ENCODE results near the gene TMEM89. TPM values are rescaled to one million over a fixed set of nuclear protein-coding genes. Genes with fewer than 3 reads are reported as not detected.

TMEM89 gene
- total RNA-seq, 2 donors from 2014 or later: not detected

DNA sequence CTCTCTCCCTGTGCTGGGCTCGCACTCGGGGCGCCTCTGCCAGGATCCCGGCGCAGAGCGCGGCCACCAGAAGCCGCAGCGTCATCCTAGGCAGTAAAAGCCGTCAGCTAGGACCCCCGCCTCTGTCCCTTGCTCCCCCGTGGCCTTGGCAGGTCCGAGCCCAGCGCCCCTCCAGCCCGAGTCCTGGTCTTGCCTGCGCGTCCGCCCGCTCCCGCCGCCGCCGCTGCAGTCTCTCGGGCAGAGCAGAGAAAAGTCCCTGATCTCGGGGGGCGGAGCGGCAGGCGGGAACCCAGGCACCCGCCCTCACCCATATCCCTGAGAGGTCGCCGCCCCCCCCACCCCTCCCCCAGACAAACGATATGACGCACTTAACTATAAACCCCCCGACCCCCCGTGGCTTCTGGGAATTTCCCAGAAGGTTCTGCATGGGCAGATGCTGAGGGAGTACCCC is 26.5 kb downstream of the TMEM89 start, which contains the start of gene COL7A1:
Gene COL7A1, minus strand, starts transcription at position 255 of the 451 bp plus-strand sequence. Its CDS starts 170 bp downstream, at position 85.
- DNase-seq: no peak
- ATAC-seq: peak; percentile 7 to 24
- intact Hi-C loops (cut with DNase I): no loop called here

DNA sequence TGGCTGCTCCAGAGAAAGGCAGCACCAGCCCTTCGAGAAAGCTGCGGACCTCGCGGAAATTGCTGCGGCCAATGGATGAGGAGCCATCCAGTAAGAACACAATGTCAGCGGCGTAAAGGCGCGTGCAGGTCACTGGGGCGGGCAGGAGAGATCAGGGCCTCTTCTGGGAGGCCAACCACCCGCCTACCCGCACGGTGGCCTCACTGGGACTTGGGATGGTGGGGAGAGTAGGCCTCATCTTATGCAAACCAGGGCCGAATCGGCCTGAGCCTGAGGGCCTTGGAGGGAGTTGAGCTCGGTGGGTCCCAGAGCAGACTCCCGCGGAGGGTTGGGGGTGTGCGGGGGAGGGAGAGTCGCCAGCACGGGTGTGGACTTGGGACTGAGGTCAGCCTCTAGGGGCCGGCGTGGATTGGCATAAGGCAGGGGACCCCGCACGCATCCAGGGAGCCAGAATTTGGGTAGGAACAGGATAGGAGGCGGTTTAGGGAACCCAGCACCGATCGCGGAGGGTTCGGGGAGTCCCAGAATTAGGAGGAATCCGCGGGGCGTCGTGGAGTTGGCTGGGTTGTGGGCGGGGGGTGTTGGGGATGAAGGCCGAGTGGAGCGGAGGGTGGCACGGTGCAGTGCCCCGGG is 27.0 kb downstream of the TMEM89 start:
- ATAC-seq (no peak), DNase-seq (no peak)
- intact Hi-C loops (cut with DNase I): no loop called here

DNA sequence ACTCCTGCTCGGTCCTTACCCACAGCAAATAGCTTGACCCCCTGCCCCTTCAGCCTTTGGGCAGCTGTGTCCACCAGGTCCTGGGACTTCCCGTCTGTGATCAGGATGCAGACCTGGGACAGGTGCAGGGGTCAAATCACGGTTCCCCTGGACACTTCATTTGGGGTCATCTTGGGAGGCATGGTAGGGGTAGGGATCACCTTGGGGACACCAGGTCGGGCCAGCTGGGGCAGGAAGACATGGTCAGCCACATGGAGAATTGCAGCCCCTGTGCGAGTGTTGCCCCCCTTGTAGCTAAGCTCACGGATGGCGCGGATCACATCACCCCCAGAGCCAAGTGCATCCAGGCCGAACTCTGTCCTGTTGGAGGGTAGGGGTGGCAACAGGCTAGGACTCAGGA is 28.2 kb downstream of the TMEM89 start:
- intact Hi-C loops (cut with DNase I): no loop called here

DNA sequence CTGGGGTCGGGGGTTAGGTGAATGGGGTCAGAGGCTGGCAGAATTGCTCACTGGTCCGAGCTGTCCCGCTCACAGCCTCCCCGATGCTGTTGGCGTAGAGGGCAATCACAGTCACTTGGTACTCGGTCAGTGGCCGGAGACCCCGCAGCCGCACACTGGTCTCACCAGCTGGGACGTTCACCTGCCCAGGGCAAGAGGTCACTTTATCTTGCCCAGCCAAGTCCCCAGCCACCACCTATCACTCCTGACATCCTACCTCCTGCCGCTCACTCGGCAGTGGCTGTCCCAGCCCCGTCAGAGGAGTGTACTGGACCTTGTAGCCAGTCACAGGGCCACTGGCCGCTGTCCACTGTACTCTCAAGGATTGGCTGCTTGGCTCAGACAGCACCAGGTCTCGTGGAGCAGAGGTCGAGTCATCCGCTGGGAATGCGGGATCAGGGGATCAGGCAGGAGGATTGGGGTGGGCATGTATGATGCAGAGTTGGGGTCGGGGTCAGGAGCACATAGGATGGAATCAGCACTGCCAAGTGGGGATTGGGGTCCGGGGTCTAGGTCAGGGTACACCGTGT is 29.0 kb downstream of the TMEM89 start:
- intact Hi-C loops (cut with DNase I): no loop called here
- ATAC-seq (no peak), DNase-seq (no peak)

More for the DNA sequence above, 28.2 kb downstream of the TMEM89 start:
- no peak for ATAC-seq
- DNase-seq: no peak

DNA sequence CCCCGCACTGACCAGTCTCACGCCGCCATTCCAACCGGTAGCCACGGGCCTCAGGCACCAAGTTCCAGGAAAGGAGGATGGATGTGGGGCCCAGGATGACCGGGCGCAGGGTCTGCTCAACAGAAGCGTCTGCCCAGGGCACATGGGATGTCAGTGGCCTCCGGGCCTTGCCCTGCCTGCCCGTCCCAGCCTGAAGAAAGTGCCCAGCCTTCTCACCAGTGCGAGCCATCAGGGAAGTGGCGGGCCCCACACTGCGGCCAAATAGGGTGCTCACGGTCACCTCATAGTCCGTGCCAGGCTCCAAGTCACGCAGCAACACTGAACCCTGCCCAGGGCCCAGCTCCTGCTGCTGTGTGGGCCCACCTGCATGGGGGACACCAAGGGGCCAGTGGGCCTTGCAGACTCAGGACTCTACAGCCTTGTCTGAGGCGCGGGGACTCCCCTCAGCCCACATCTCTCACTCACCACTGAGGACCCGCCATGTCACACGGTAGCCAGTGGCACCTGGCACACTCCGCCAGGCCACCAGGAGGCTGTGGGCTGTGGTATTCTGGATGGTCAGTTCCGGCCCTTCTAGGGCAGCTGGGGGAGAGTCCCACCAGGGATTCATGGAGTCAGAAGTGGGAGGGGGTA is 29.6 kb downstream of the TMEM89 start:
- ATAC-seq: no peak
- DNase-seq: no peak
- intact Hi-C loops (cut with DNase I): no loop called here

DNA sequence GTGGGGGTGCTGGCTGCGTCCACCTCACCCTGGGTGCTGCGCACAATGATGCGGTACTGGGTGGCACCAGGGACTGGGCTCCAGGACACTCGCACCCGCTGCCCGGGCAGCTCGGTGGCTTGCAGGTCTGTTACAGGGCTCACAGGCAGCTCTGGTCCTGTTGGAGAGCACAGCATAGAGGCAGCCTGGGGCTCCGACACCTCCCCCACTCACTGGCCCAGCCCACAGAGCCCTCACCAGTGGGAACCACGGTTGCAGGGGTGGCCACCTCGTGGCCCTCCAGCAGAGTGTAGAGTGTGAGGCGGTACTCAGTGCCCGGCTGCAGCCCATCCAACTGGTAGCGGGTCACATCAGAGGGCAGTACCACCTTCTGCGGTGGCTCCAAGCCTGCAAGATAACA is 30.1 kb downstream of the TMEM89 start:
- intact Hi-C loops (cut with DNase I): no loop called here
- ATAC-seq: no peak
- no peak for DNase-seq

DNA sequence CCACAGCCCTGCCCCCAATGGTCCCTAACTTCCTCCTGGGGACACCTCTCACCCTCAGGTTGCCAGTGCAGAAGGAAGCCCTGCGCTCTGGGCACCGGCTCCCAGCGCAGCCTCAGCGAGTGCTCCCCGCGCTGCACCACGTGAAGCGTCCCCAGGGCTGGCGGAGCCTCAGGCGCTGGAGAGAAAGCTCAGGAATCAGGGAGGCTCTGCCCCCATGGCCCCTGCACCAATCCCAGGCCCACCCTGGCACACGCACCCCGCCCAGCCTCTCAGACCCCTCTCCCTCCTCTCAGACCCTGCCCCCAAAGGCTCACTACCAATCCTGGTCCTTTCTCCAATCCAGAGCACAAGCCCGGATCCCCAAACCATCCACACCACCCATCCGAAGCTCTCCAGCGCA is 33.3 kb downstream of the TMEM89 start:
- intact Hi-C loops (cut with DNase I): no loop called here
- no peak for ATAC-seq
- no peak for DNase-seq

DNA sequence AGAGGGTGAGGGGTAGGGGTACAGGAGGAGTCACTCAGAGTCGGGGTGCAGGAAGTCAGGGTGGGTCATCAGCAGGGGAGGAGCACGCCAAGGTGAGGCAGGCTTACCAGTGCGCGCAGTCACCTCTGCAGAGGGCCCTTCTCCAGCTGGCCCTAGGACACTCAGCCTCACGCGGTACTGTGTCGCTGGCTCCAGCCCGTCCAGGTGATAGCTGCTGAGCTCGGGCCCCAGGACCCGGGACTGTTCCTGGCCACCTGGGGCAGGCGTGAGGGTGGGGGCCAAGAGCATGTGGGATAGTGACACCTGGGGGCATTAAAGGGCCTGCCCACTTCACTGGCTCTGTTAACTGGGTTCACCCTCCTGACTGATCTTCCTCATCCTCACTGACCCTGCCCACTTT is 33.9 kb downstream of the TMEM89 start:
- DNase-seq: no peak
- no peak for ATAC-seq
- intact Hi-C loops (cut with DNase I): no loop called here

DNA sequence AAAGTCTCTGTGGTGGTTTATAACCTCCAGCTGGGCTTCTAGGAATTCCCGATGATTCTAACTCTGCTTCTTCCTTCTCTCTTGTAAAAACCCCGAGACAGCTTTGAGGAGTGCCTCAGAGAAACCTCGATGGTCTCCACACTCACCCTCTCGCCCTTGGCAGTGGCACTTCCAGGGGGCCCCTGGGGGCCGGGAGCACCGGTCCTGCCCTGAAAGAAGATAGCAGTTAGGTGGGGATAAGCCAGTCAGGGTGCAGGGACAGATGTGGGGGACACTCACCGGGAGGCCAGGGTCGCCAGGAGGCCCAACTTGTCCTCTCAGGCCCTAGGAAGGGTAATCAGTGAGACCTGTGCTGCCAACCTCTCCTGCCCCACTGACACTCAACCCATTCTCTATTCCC is 36.2 kb downstream of the TMEM89 start:
- DNase-seq: no peak
- no peak for ATAC-seq
- intact Hi-C loops (cut with DNase I): no loop called here

DNA sequence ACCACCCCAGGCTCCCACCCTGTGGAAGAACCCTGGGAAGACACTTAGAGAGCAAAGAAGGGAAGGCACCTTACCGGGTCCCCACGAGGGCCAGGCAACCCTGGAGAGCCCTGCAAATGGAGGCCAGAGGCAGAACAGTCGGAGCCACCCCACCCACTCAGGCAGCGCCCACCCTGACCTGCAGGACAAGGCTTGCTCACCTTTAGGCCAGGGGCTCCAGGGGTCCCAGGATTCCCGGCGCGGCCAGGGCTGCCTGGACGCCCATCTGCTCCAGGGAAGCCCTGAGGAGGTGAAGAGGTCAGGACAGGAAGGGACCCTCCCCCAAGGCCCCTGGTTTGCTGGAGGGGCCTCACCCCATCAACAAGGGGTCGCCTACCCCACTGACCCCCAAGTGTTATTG is 36.7 kb downstream of the TMEM89 start:
- ATAC-seq (no peak), DNase-seq (no peak)
- intact Hi-C loops (cut with DNase I): no loop called here

DNA sequence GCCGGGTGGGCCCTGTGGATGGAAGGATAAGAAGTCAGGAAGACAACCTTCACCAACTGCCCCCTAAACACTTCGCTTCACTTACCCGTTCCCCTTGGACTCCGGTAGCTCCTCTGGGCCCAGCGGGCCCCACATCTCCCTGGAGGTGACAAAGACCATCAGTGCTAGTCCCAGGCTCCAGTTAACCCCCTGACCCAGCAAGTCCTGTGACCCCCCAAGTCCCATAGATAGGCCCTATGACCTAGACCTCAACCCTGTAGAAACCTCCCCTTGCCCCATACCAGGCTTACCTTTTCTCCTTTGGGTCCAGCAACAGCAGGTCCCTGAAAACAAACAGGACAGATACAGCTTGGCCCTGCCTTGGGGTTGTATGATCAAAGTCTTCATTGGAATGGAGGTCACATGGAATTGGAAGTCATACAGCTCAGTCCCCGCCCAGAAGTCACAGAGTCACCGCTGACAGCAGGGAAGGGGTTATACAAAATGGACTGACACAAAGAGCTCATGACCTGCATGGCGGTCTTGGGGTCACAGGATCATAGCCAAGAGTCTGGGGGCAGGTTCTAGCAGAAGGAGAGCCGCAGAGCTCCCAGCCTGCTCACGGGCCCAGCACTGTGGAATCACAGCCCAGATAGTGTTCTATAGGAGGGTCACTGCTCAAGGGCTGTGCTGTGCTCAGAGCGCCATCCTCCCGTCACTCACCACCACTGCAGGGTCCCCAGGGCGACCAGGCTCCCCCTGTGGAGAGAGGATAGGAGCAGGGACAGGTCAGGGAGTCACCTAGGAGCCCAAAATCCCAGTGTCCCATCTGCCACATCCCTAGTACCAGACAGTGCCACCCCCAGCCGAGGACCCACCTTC is 39.7 kb downstream of the TMEM89 start:
- no peak for ATAC-seq
- intact Hi-C loops (cut with DNase I): no loop called here
- no peak for DNase-seq

DNA sequence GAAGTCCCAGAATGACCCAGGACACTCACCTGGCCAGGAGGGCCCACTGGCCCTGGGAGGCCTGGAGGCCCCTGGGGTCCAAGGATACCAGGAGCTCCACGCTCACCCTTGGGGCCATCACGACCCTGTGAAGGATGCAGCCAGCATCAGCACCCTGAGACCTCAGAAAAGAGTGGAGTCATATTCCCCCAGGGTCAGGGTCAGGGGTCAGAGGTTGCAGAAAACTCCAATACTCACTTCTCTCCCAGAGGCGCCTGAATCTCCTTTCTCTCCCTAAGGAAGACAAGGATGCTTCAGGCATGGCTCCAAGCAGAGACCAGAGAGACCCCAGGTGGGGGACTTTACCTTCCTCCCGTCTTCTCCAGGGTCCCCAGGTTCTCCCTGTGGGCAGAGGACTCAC is 44.9 kb downstream of the TMEM89 start:
- DNase-seq (no peak), ATAC-seq (no peak)
- intact Hi-C loops (cut with DNase I): no loop called here

DNA sequence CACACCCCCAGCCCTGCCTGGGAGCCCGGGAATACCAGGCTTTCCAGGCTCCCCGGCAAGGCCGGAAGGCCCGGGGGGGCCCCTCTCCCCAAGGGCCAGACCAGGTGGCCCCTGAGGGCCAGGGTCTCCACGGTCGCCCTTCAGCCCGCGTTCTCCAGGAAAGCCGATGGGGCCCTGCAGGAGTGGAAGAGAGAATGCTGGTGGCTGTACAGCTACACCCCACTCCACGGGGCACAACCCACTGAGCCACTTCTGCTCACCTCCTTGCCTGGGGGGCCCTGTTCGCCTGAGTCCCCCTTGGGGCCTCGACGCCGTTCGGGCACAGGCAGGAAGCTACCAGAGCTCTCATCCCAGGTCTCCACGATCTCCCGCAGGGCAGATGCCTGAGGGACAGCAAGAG is 46.2 kb downstream of the TMEM89 start:
- intact Hi-C loops (cut with DNase I): no loop called here
- DNase-seq (no peak), ATAC-seq (no peak)

DNA sequence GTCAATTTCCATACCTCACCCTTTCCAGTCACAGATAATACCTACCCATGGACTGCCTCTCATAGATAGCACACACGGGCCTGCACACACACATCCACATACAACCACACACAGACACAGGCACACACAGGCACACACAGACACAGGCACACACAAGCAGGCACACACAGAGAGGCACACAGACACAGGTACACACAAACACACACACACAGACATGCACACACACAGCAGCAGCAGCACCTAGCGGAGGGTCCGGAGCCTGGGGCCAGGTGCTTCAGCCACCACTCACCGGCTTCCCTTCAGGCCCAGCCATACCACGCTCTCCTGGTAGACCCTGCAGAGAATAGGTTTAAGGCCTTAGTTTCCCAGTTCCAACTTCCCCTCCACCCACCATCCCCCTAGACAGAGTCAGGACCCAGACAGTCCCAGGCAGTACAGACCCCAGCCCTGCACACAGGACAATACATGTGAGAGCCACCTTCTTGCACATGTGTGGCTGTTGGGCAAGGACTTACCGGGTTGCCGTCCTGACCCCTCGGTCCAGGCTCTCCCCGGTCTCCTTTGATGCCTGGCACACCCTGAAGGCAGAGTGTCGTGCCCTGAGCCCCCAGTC is 47.5 kb downstream of the TMEM89 start:
- intact Hi-C loops (cut with DNase I): no loop called here
- DNase-seq (no peak), ATAC-seq (no peak)

DNA sequence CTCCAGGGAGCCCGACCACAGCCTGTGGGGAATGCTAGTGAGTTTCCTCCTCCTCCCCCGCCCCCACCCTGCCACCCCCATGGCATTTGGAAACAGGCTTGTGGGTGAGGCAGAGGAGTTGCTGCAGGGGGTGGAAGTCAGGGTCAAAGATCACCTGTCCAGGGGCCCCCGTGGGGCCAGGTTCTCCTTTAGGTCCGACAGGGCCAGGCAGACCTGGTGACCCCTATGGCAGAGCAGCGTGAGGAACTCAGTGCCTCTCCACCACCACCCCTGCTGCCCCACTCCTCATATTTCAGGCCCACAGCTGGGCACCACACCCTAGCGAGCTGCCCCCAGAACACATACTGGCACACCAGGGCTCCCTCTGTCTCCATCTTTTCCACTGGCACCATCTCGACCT is 49.1 kb downstream of the TMEM89 start:
- ATAC-seq (no peak), DNase-seq (no peak)
- intact Hi-C loops (cut with DNase I): no loop called here

DNA sequence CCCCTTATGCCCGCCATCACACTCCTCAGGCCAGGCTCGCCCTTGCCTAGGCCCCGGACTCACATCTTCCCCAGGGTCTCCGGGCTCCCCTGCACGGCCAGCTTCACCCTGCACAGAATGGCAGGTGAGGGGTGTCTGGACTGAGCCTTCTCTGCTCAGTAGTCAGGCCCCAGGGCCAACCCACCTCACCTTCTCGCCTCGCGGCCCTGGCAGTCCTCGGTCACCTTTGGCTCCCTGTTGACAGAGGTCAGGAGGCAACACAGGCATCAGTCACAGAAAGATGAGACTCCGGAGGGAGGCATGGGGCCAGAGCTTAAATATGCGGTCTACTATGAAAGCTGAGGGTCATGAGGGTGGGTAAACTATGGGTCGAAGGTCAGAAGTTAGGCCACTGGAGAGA is 49.6 kb downstream of the TMEM89 start:
- DNase-seq: no peak
- intact Hi-C loops (cut with DNase I): no loop called here
- ATAC-seq: no peak
